Breast epithelium (tissue), 3 donors: Measurements from ENCODE around the gene PSMG3.

Experiments used
- CTCF ChIP-seq, 3 donors: fragments of 450-650 bp; IDR thresholded peaks; one replicate each; pipeline ENCODE4 v1.5.1; 2016 to 2017; ENCODE audit warnings: antibody characterized with exemption in 3 of 3, mild to moderate bottlenecking in 3 of 3, moderate library complexity in 3 of 3
- POLR2A ChIP-seq: fragments of 450-650 bp; IDR thresholded peaks from one replicate; pipeline ENCODE4 v1.6.1; 2016; ENCODE audit warnings: antibody characterized with exemption, mild to moderate bottlenecking, moderate library complexity

- TF ChIP-seq CTCF (IDR thresholded peaks at IDR 0.05) (no peak), POLR2A (no peak)
These were observed 6.0 kb upstream of the PSMG3 start for GRCh38 chr7:1575809-1576208.
